ENCODE measurements around the gene BPIFB4. TPM values are rescaled to one million over a fixed set of nuclear protein-coding genes. Genes with fewer than 3 reads are reported as not detected.

The BPIFB4 gene
- total RNA-seq, 1 experiment from 2014 or later = not detected

DNA sequence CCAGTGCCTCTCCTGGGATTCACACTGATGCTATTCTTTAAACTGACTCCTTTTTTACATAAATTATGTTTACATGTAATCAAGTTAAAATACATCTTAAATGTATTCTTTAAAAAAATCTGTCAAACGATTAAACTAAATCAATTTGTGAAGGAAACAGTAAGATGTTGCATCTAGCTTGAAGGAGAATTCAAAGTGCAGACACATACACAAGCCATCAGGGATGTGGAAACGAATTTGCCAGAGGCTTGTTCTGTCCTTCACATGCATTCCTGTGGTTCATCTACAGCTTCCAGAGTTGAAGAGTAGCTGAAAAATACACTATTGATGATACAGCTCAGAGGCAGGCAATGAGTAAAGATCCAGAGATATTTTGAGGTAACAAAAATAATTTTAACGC lies 33.0 kb upstream of the BPIFB4 start:
- Histone ChIP-seq H3K4me1 (replicated peaks; ENCODE audit: insufficient read depth) (no peaks in the 10 kb centered on the region), H3K9me2 (ENCODE audit: insufficient read depth) (no peaks in the 10 kb centered on the region), H3F3A (ENCODE audit: insufficient read depth, low read depth) (no peaks in the 10 kb centered on the region), H3K36me3 (ENCODE audit: low read depth) (no peaks in the 10 kb centered on the region), H2AFZ (no peak overlapping the region), H3K27me3 (ENCODE audit: insufficient read depth, low read depth) (peaks cover 55% of the 10 kb centered on the region), H3K4me2 (no peak overlapping the region), H4K20me1 (ENCODE audit: insufficient read depth) (no peaks in the 10 kb centered on the region), H3K9me3 (ENCODE audit: insufficient read depth, low read depth) (peaks cover 9% of the 10 kb centered on the region; the same call in 1 of the 2 replicates), H3K79me2 (ENCODE audit: low read depth) (no peaks in the 10 kb centered on the region), H3K27ac (no peak overlapping the region), H3K4me3 (no peak overlapping the region)
- no TSS peak for BruUV-seq (replicated peaks)
- ChIA-PET POLR2A (ENCODE audit: unreplicated experiment) (no interaction called here), CTCF (no interaction called here)
- DNase-seq = no peak
- no peak for TF ChIP-seq EZH2 (IDR thresholded peaks at IDR 0.05; ENCODE audit: low read depth)
- TF ChIP-seq, protein P1, sequence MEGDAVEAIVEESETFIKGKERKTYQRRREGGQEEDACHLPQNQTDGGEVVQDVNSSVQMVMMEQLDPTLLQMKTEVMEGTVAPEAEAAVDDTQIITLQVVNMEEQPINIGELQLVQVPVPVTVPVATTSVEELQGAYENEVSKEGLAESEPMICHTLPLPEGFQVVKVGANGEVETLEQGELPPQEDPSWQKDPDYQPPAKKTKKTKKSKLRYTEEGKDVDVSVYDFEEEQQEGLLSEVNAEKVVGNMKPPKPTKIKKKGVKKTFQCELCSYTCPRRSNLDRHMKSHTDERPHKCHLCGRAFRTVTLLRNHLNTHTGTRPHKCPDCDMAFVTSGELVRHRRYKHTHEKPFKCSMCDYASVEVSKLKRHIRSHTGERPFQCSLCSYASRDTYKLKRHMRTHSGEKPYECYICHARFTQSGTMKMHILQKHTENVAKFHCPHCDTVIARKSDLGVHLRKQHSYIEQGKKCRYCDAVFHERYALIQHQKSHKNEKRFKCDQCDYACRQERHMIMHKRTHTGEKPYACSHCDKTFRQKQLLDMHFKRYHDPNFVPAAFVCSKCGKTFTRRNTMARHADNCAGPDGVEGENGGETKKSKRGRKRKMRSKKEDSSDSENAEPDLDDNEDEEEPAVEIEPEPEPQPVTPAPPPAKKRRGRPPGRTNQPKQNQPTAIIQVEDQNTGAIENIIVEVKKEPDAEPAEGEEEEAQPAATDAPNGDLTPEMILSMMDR (conservative IDR thresholded peaks at IDR 0.05) = no peak
- intact Hi-C loops (cut with micrococcal nuclease; ENCODE audit: unreplicated experiment) = no loop called here

DNA sequence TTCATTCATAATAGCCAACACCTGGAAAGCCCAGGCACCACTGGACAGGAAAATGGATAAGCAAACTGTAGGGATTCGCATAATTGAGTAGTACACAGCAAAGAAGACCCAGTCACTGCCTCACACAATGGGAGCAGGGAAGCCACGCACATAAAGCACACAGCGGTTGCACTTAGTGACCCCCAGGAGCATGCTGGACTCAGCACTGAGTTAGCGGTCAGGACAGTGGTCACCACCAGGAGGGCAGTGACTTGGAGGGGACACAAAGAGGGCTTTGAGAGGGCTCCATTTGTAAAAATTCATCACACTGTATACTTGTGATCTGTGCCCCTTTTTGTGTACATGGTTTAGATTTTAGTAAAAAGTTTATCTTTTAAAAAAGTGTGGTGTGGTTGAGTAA lies 28.1 kb upstream of the BPIFB4 start:
- no TSS peak for BruUV-seq (replicated peaks)
- Histone ChIP-seq H3K4me2 (no peak overlapping the region), H3K9me3 (ENCODE audit: insufficient read depth, low read depth) (no peaks in the 10 kb centered on the region), H3K4me3 (no peak overlapping the region), H2AFZ (no peak overlapping the region), H3K79me2 (ENCODE audit: low read depth) (no peaks in the 10 kb centered on the region), H3K9me2 (ENCODE audit: insufficient read depth) (no peaks in the 10 kb centered on the region), H4K20me1 (ENCODE audit: insufficient read depth) (no peaks in the 10 kb centered on the region), H3K4me1 (replicated peaks; ENCODE audit: insufficient read depth) (no peaks in the 10 kb centered on the region), H3F3A (ENCODE audit: insufficient read depth, low read depth) (no peaks in the 10 kb centered on the region), H3K36me3 (ENCODE audit: low read depth) (no peaks in the 10 kb centered on the region), H3K27me3 (ENCODE audit: insufficient read depth, low read depth) (peaks cover 64% of the 10 kb centered on the region), H3K27ac (no peak overlapping the region)
- DNase-seq = no peak
- CTCF ChIA-PET = no interaction called here
- no peak for TF ChIP-seq EZH2 (IDR thresholded peaks at IDR 0.05; ENCODE audit: low read depth)
- TF ChIP-seq, protein P1 (conservative IDR thresholded peaks at IDR 0.05) = no peak
- intact Hi-C loops (cut with micrococcal nuclease; ENCODE audit: unreplicated experiment) = no loop called here
- POLR2A ChIA-PET (ENCODE audit: unreplicated experiment) = no interaction called here

DNA sequence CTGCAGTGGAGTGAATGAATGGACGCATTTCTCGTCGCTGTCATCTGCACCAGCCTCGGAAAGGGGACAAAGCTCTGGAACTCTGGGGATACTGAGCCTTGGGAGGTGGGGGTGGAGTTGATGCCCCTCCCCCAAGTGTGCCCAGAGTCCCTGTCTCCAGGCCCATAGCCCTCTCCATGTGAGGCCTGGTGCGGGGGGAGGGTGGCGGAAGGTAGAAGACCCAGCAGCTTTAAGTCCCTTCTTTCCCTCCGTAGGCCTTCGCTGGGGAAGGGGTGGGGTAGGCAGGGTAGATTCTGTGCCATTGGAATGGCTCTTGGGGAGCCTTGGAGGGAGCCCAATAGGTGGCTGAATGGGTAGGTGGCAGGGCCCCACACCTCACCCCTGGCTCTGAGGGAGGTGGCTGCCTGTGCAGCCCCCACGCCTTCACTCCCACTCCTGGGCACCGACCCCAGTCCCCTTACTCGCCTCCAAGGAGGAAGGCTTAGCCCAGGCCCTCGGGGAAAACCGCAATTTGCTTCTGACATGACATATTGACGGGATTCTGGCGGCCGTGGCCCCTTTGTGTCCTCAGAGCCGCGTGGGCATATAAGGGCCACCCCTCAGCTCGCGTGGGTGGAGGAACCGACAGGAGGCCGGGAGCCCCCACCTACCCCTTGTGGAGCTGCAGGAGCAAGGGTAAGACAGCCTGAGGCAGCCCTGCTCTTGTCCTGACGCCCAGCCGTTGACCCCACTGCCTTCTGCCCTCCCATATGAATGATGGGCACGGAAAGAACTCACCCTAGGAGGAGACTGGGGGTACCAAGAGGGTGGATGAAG lies 25.9 kb upstream of the BPIFB4 start, which contains the start of gene BPIFB3:
Gene BPIFB3 (plus strand): TSS at position 613 of the 816 bp plus-strand sequence. CDS start 1,533 bp downstream, outside the sequence.
- H3K4me1 ChIP-seq (replicated peaks; ENCODE audit: insufficient read depth) = no peaks in the 10 kb centered on the region
- H3K27me3 ChIP-seq (ENCODE audit: insufficient read depth, low read depth) = peaks cover 66% of the 10 kb centered on the region
- H3K9me3 ChIP-seq (ENCODE audit: insufficient read depth, low read depth) = no peaks in the 10 kb centered on the region
- TF ChIP-seq, protein P1 (conservative IDR thresholded peaks at IDR 0.05) = no peak
- TF ChIP-seq EZH2 (IDR thresholded peaks at IDR 0.05; ENCODE audit: low read depth) = no peak
- CTCF ChIA-PET = no interaction called here
- no TSS peak for BruUV-seq (replicated peaks)
- H3K27ac ChIP-seq = no peak within 1 kb of the TSS
- intact Hi-C loops (cut with micrococcal nuclease; ENCODE audit: unreplicated experiment) = no loop called here
- no peaks in the 10 kb centered on the region for H4K20me1 ChIP-seq (ENCODE audit: insufficient read depth)
- DNase-seq = no peak
- H3K4me3 ChIP-seq = no peak within 1 kb of the TSS
- H3K9me2 ChIP-seq (ENCODE audit: insufficient read depth) = no peaks in the 10 kb centered on the region
- no peak within 1 kb of the TSS for H2AFZ ChIP-seq
- no peaks in the 10 kb centered on the region for H3F3A ChIP-seq (ENCODE audit: insufficient read depth, low read depth)
- POLR2A ChIA-PET (ENCODE audit: unreplicated experiment) = no interaction called here
- no peak within 1 kb of the TSS for H3K4me2 ChIP-seq
- H3K36me3 ChIP-seq (ENCODE audit: low read depth) = no peaks in the 10 kb centered on the region
- no peaks in the 10 kb centered on the region for H3K79me2 ChIP-seq (ENCODE audit: low read depth)
